Endothelial cell of umbilical vein (primary cell): ENCODE data around the gene OR6X1. TPM values are rescaled to one million over a fixed set of nuclear protein-coding genes. Genes with fewer than 3 reads are reported as not detected.

Experiments used
- BruUV-seq: library from RNA; stranded (reverse); fragments of 400-500 nt; replicated peaks from 2 replicates; lab custom pipeline; 2021; lab: Mats Ljungman, UMichigan
- CTCF ChIA-PET: fragments of 300-600, 350-600 bp; sonication (Branson Sonifier 250); formaldehyde crosslinking; loops from one replicate; lab custom pipeline; 2021; ENCODE audit warnings: antibody characterized with exemption, inconsistent platforms; lab: Charles Lee
- POLR2A ChIA-PET: fragments of 300-600, 350-600 bp; sonication (Branson Sonifier 250); formaldehyde crosslinking; loops from one replicate; lab custom pipeline; 2021; ENCODE audit warnings: antibody characterized with exemption, inconsistent platforms; lab: Charles Lee
- DNase-seq: peaks from one replicate; pipeline ENCODE4 v3.0.0-alpha.2; 2011; ENCODE audit warnings: low read depth, low spot score
- FAIRE-seq: peaks from 2 replicates; lab custom pipeline; 2011; peaks lifted over from hg19 to GRCh38; lab: Jason Lieb, UNC
- H2AFZ ChIP-seq: 2 replicates; pipeline ENCODE4 v1.6.0; 2012; ENCODE audit warnings: low read depth, low read length, control low read depth, inconsistent platforms
- H3K27ac ChIP-seq: 2 replicates; pipeline ENCODE4 v1.5.1; 2011; ENCODE audit warnings: low read depth, mild to moderate bottlenecking, control low read depth, low read length, moderate library complexity; ENCODE audit not compliant: insufficient read depth
- H3K27me3 ChIP-seq, 2 experiments: 2 replicates each; pipeline versions ENCODE4 v1.6.0 to v1.6.1; 2011; ENCODE audit warnings: low read length in 2 of 2, mixed read lengths in 1 of 2; ENCODE audit not compliant: control insufficient read depth in 2 of 2, insufficient read depth in 2 of 2
- H3K36me3 ChIP-seq, 2 experiments: 2 replicates in 1 of 2; 3 replicates in 1 of 2; pipeline ENCODE4 v1.5.1; 2011; ENCODE audit warnings: low read length in 2 of 2, mild to moderate bottlenecking in 1 of 2, moderate library complexity in 1 of 2; ENCODE audit not compliant: control insufficient read depth in 2 of 2, insufficient read depth in 2 of 2; ENCODE audit errors: extremely low read depth in 1 of 2
- H3K4me1 ChIP-seq: 3 replicates; pipeline ENCODE4 v1.5.1; 2011; ENCODE audit warnings: mild to moderate bottlenecking, low read length; ENCODE audit not compliant: control insufficient read depth, insufficient read depth; ENCODE audit errors: extremely low read depth
- H3K4me2 ChIP-seq: 2 replicates; pipeline ENCODE4 v1.6.1; 2011; ENCODE audit warnings: low read length, control low read depth, mixed read lengths; ENCODE audit not compliant: insufficient read depth
- H3K4me3 ChIP-seq, 3 experiments: fragments of 200-600 bp in 1 of 3; sonication (generic), shearing (Covaris generic) in 1 of 3; replicated peaks in 1 of 3; 2 replicates each; pipeline ENCODE4 v1.5.1; 2011 to 2016; ENCODE audit warnings: control low read depth in 3 of 3, low read length in 3 of 3, mild to moderate bottlenecking in 2 of 3, inconsistent platforms in 1 of 3, low read depth in 1 of 3, moderate library complexity in 1 of 3; ENCODE audit not compliant: insufficient read depth in 1 of 3
- H3K79me2 ChIP-seq: 2 replicates; pipeline ENCODE4 v1.6.0; 2012; ENCODE audit warnings: low read length, inconsistent platforms; ENCODE audit not compliant: control insufficient read depth, insufficient read depth
- H3K9ac ChIP-seq: replicated peaks from 2 replicates; pipeline ENCODE3; 2011; ENCODE audit warnings: low read length, control low read depth; ENCODE audit not compliant: insufficient read depth; ENCODE audit errors: extremely low read depth
- H3K9me1 ChIP-seq: replicated peaks from 3 replicates; pipeline ENCODE4 v1.6.0; 2011; ENCODE audit warnings: mild to moderate bottlenecking, low read length; ENCODE audit not compliant: control insufficient read depth, insufficient read depth; ENCODE audit errors: extremely low read depth
- H3K9me3 ChIP-seq: replicated peaks from 2 replicates; pipeline ENCODE4 v1.5.1; 2012; ENCODE audit warnings: low read length, inconsistent platforms; ENCODE audit not compliant: control insufficient read depth, insufficient read depth
- H4K20me1 ChIP-seq: replicated peaks from 2 replicates; pipeline ENCODE3; 2011; ENCODE audit warnings: mild to moderate bottlenecking, low read length; ENCODE audit not compliant: control insufficient read depth, insufficient read depth; ENCODE audit errors: extremely low read depth
- CTCF ChIP-seq, 2 donors: IDR thresholded peaks; 1 replicate in 1 of 2; 2 replicates in 1 of 2; pipeline ENCODE4 v1.5.1; 2011; ENCODE audit warnings: low read length in 2 of 2, mild to moderate bottlenecking in 2 of 2, moderate library complexity in 2 of 2, control low read depth in 1 of 2, inconsistent platforms in 1 of 2, low read depth in 1 of 2; ENCODE audit not compliant: insufficient read depth in 1 of 2; ENCODE audit errors: extremely low read depth in 1 of 2
- EZH2 ChIP-seq: IDR thresholded peaks from 2 replicates; pipeline ENCODE4 v1.6.1; 2012; ENCODE audit warnings: borderline replicate concordance, low read depth, mild to moderate bottlenecking, moderate library complexity, low read length, inconsistent platforms; ENCODE audit not compliant: severe bottlenecking
- FOS ChIP-seq: IDR thresholded peaks from 2 replicates; pipeline ENCODE4 v1.6.1; 2011; ENCODE audit warnings: mild to moderate bottlenecking, low read length, moderate library complexity, borderline replicate concordance; ENCODE audit not compliant: insufficient read depth
- GATA2 ChIP-seq: IDR thresholded peaks from 2 replicates; pipeline ENCODE4 v1.7.0; 2011; ENCODE audit warnings: low read depth, mild to moderate bottlenecking, moderate library complexity, mixed read lengths, low read length; ENCODE audit not compliant: insufficient read length, insufficient read depth
- JUN ChIP-seq: IDR thresholded peaks from 2 replicates; pipeline ENCODE4 v1.6.1; 2011; ENCODE audit warnings: borderline replicate concordance, low read depth; ENCODE audit not compliant: insufficient read length, insufficient read depth
- MYC ChIP-seq: IDR thresholded peaks from one replicate; pipeline ENCODE4 v1.6.1; 2011; ENCODE audit warnings: mild to moderate bottlenecking, low read depth, low read length
- POLR2A ChIP-seq: IDR thresholded peaks from 2 replicates; pipeline ENCODE4 v1.6.1; 2012; ENCODE audit warnings: low read depth, mild to moderate bottlenecking, control low read depth, low read length
- POLR2AphosphoS5 ChIP-seq: IDR thresholded peaks from 2 replicates; pipeline ENCODE4 v1.6.1; 2012; ENCODE audit warnings: low read depth, mild to moderate bottlenecking, control low read depth, low read length, moderate library complexity; ENCODE audit not compliant: insufficient read depth
- dilution Hi-C: fragments of 300-500 bp; cut with MboI; formaldehyde crosslinking; loops from one replicate; pipeline ENCODE4 v1.15.0; 2019; ENCODE audit warnings: low sequenced_read_pairs; ENCODE audit not compliant: extremely low pct_ligation_motif_present
- intact Hi-C: fragments of 100-400 bp; cut with micrococcal nuclease; formaldehyde crosslinking; loops from one replicate; pipeline ENCODE4 v1.10.0; 2022
- polyA plus RNA-seq, 4 experiments: library from polyadenylated mRNA; depleted of rRNA in 3 of 4; stranded (reverse) in 3 of 4; unstranded in 1 of 4; fragments of >200 nt; gene quantifications; 2 replicates each; pipeline versions ENCODE4 v1.2.1 to v1.2.3, GENCODE V29; 2011 to 2012; ENCODE audit warnings: missing spikeins in 1 of 4
- total RNA-seq: library from RNA; stranded (reverse); gene quantifications from 2 replicates; pipeline ENCODE4 v1.2.3, GENCODE V29; 2021
- TF ChIP-seq, protein P1 (sequence below): IDR thresholded peaks from 2 replicates; pipeline ENCODE4 v1.6.1; 2011; ENCODE audit not compliant: insufficient read depth, insufficient read length

The OR6X1 gene
- total and polyA plus RNA-seq, 2 donors (not counting 3 experiments of a cell fraction or from before 2014, with no cell fraction given): not detected

GRCh38 chr11:123755344-123755743 is 1.0 kb upstream of the OR6X1 start:
- H3K27ac ChIP-seq: no peak overlapping the region
- H3K9ac ChIP-seq: no peak overlapping the region
- no peak overlapping the region for H2AFZ ChIP-seq
- no peak for FAIRE-seq
- ChIA-PET CTCF (interaction anchor here (1.3 to 1.5 kb wide), 3 partner anchors 9 to 314 kb away, joined by 3 to 7 read pairs (median 5); no protein-coding TSS in a partner anchor), POLR2A (no interaction called here)
- H3K27me3 ChIP-seq: no peaks in the 10 kb centered on the region
- no peaks in the 10 kb centered on the region for H3K36me3 ChIP-seq
- dilution Hi-C loops: no loop called here
- no TSS peak for BruUV-seq
- H3K4me3 ChIP-seq: no peak overlapping the region
- H3K4me2 ChIP-seq: no peak overlapping the region
- TF ChIP-seq JUN (no peak), CTCF (IDR thresholded peaks at IDR 0.05; ENCODE audit: extremely low read depth in 1 of 2, insufficient read depth in 1 of 2, low read depth in 1 of 2, low read length in 2 of 2) (no peak), FOS (no peak), GATA2 (no peak), POLR2AphosphoS5 (no peak), MYC (no peak), EZH2 (no peak), POLR2A (no peak)
- TF ChIP-seq, protein P1, sequence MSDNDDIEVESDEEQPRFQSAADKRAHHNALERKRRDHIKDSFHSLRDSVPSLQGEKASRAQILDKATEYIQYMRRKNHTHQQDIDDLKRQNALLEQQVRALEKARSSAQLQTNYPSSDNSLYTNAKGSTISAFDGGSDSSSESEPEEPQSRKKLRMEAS: no peak
- no peaks in the 10 kb centered on the region for H3K4me1 ChIP-seq
- no peak for DNase-seq
- no peaks in the 10 kb centered on the region for H3K9me3 ChIP-seq
- no peaks in the 10 kb centered on the region for H3K9me1 ChIP-seq
- no peaks in the 10 kb centered on the region for H3K79me2 ChIP-seq
- intact Hi-C loops: no loop called here
- no peaks in the 10 kb centered on the region for H4K20me1 ChIP-seq
